Measurements from ENCODE around the gene NSL1.

Gene NSL1

DNA sequence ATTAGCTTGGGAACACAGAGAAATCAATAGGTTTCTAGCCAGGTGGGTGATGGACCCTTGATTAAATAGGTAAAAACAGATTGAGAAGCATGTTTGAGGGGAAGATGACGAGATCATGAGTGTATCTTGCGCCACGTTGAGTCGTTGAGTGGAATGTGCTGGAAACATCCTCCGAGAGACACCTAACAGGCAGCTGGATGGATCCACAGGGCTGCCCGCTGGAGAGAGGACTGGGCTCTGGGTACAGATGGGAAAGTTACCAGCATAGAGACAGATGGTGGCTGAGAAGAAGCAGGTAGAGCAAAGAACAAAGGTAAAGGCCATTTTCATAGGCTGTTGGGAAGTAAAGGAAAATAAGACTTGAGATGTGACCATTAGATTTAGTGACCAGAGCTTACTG lies 107.5 kb downstream of the NSL1 start:
- DNase-seq, result no peak

DNA sequence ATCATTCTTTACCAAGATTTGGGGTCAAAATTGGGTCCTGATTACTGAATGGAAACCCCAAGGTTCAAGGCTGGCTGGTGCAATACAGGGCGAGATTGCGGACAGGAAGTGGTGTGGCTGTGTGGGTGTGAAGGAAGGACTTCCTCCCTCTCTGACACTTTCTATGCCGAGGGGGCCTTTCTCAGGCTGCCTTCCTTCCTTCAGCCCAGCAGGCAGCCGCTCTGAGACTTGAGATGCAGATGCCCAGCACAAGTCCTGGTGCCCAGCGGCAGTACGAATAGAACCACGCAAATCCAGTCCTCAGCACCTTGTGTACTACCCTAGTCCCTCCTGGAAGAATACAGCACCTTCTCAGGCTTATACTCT lies 108.2 kb downstream of the NSL1 start:
- no peak for DNase-seq

DNA sequence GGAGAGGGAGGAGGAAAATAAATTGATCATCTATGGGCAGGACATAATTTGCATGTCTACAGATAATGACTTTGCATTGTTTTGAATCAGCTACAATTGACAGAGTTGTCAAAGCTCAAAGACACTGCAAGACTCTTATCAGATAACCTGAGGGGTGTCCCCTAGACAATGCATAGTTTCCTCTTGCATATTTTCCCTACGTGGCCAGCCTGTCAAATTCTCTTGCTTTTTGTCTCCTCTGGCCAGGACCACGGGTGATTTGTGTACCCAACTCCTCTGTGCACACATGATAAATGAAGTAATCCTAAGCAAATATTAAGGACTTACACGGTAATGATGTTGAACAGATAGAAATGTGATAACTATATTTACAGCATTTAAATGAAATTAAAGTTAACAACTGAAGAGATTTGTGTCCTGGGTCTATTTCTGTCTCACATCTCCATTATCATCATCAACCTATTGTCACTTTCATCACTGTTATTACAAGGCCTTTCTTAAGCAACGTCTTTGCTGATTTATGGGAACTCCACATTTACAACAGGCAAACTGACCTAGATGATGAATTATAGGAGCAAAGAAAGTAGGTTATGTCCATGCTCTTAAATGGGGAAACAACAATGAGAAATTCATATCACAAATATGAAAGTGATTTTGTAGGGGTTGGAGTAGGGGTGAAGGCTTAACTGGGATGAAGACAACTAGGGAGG lies 110.7 kb downstream of the NSL1 start:
- DNase-seq, result no peak

DNA sequence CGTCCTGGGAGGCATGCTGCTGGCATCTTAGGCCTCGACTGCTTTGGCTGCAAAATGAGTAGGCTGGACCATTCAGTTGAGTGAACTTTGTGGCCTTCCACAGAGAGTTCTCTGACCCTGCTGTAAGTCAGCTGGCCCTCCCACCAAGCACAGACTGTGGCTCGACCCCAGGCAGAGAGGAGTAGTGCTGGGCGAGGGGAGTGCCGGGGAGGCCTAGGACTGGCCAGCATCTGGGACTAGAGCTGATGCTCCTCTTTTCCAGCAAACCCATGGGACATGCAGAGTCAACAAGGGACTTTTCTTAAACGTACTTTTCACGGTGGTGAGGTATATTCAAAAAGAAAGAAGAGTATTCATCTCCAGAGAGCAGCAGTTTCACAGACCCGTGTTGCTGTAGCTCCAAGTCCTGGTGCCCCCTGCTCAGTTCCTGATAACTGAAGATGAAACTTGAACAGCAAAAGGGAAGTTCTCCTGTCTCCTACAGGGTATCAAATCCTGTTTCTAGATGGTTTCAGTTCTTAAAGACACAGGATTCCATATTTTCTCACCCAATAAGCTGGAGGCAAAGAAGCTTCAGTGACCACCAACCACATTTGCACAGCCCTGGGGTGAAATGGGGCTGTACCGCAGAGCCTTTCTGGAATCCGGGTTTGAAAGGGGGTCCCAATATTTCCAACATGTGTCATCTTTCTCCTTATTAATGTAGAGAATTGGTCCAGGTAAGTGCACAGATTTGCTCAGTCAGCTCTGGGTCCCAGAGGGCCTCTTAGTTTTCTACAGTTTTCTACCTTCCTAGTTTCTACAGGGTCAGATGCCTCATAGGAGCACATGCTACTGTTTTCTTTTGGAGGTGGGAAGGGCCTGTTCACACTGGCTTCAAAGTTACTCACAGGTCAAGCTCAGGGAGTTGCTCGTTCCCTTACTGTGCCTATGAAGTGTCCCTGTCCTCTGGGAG lies 112.8 kb downstream of the NSL1 start:
- DNase-seq, result no peak

DNA sequence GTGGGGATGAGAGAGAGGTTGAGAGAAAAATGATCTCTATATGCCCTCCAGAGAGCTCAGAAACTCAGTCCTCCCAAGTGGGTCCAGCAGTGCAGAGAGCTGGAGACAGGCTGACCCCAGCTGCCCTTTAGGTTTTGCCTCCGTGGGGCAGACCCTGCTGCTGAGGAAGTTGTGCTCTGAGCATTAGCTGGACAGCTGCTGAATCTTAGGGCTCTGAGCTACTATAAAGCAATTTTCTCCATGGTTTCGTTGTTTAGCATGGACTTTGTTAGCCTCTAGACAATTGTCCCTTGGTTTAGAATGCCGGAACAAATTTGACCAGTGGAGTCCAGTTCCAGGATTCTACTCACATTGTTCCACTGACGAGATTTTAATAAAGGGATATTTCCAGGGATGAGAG lies 114.0 kb downstream of the NSL1 start:
- no peak for DNase-seq

DNA sequence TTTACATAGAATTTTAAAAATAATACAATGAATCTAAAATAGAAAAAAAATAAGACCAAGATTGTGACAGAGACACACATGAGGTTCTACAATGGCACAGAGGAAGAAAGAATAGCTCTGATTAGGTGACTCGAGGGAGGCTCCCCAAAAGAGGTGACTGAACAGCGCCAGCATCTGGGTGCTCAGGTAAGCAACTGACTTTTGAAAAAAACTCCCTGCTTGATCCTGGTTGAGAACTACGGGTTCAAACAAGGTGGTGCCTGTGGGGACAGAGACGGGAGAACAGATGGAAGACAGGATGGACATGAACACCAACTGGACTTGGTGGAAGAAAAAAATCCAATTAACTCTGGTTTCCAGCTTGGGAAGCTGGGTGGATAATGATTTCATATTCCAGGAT lies 114.4 kb downstream of the NSL1 start:
- DNase-seq, result no peak

Measured in effector CD4-positive, alpha-beta T cell (primary cell).